Activated CD8-positive, alpha-beta T cell treated with anti-CD3 and anti-CD28 coated beads for 36 hours (primary cell): Measurements from ENCODE around the gene LBHD2. TPM values are rescaled to one million over a fixed set of nuclear protein-coding genes. Genes with fewer than 3 reads are reported as not detected.

Experiments
- ATAC-seq: fragments of 200-7000 bp; cut with Tn5 transposase; one replicate; pipeline ENCODE4 v1.10.0; 2021; ENCODE audit warnings: mild to moderate bottlenecking, moderate library complexity
- CTCF ChIA-PET: fragments of 350-600 bp; sonication (Branson Sonifier 250); formaldehyde crosslinking; loops from one replicate; lab custom pipeline; 2021; ENCODE audit warnings: antibody characterized with exemption; lab: Charles Lee
- POLR2A ChIA-PET: fragments of 350-600 bp; sonication (Branson Sonifier 250); formaldehyde crosslinking; loops from one replicate; lab custom pipeline; 2021; ENCODE audit warnings: antibody characterized with exemption; lab: Charles Lee
- DNase-seq: peaks from one replicate; pipeline ENCODE4 v3.0.0-alpha.2; 2020
- H3K27ac Mint-ChIP-seq: one replicate; pipeline ENCODE4 v1.8.0; 2021; ENCODE audit warnings: mild to moderate bottlenecking, mixed read lengths
- H3K27me3 Mint-ChIP-seq: one replicate; pipeline ENCODE4 v1.8.0; 2021; ENCODE audit warnings: mixed read lengths
- H3K36me3 Mint-ChIP-seq: one replicate; pipeline ENCODE4 v1.8.0; 2021; ENCODE audit warnings: low read depth, mixed read lengths
- H3K4me1 Mint-ChIP-seq: one replicate; pipeline ENCODE4 v1.8.0; 2021; ENCODE audit warnings: low read depth, mixed read lengths
- H3K4me3 Mint-ChIP-seq: one replicate; pipeline ENCODE4 v1.8.0; 2021; ENCODE audit warnings: mild to moderate bottlenecking, moderate library complexity, mixed read lengths
- H3K9me3 Mint-ChIP-seq: one replicate; pipeline ENCODE4 v1.8.0; 2021; ENCODE audit warnings: mixed read lengths
- CTCF ChIP-seq: fragments of 200-600 bp; IDR thresholded peaks from one replicate; pipeline ENCODE4 v1.8.0; 2022; ENCODE audit warnings: antibody characterized with exemption, mild to moderate bottlenecking
- intact Hi-C: fragments of 100-400 bp; cut with micrococcal nuclease; formaldehyde crosslinking; loops from one replicate; pipeline ENCODE4 v1.10.0; 2022
- total RNA-seq, 2 experiments: library from RNA; stranded (reverse); gene quantifications; one replicate each; pipeline ENCODE4 v1.2.3, GENCODE V29; 2021

LBHD2 gene
- total RNA-seq, 2 experiments from 2014 or later, result not detected

- H3K4me1 Mint-ChIP-seq, result peaks cover 2% of the 10 kb centered on the region
- no peaks in the 10 kb centered on the region for H3K36me3 Mint-ChIP-seq
- ATAC-seq (peak; percentile 85), DNase-seq (peak; percentile 17)
- peak within 1 kb of the TSS; percentile 58 for H3K4me3 Mint-ChIP-seq
- POLR2A ChIA-PET, result no interaction called here
- intact Hi-C loops, result no loop called here
- CTCF ChIA-PET, result no interaction called here
- H3K27ac Mint-ChIP-seq, result no peak within 1 kb of the TSS
- H3K27me3 Mint-ChIP-seq, result peaks cover 37% of the 10 kb centered on the region
- TF ChIP-seq CTCF, result no peak
- no peaks in the 10 kb centered on the region for H3K9me3 Mint-ChIP-seq
Measured at GRCh38 chr14:103057372-103058163, 26.4 kb upstream of the LBHD2 start, which contains the start of gene CDC42BPB. CDC42BPB (minus strand) TSS chr14:103057549; CDS start chr14:103057173, 376 bp downstream.

GRCh38 chr14:103058164-103059055 is 25.6 kb upstream of the LBHD2 start:
- intact Hi-C loops, result no loop called here
- Mint-ChIP-seq H3K9me3 (no peaks in the 10 kb centered on the region), H3K4me3 (peak overlapping the region; percentile 58), H3K27ac (no peak overlapping the region), H3K4me1 (peaks cover 2% of the 10 kb centered on the region), H3K27me3 (peaks cover 37% of the 10 kb centered on the region), H3K36me3 (no peaks in the 10 kb centered on the region)
- no peak for DNase-seq
- TF ChIP-seq CTCF, result no peak
- no peak for ATAC-seq
- CTCF ChIA-PET, result no interaction called here
- POLR2A ChIA-PET, result no interaction called here

- no peak for DNase-seq
- no peak overlapping the region for H3K4me3 Mint-ChIP-seq
- TF ChIP-seq CTCF, result no peak
- no peak for ATAC-seq
- H3K9me3 Mint-ChIP-seq, result no peaks in the 10 kb centered on the region
- H3K27ac Mint-ChIP-seq, result no peak overlapping the region
- CTCF ChIA-PET, result no interaction called here
- H3K4me1 Mint-ChIP-seq, result peaks cover 2% of the 10 kb centered on the region
- intact Hi-C loops, result no loop called here
- H3K27me3 Mint-ChIP-seq, result peaks cover 38% of the 10 kb centered on the region
- H3K36me3 Mint-ChIP-seq, result no peaks in the 10 kb centered on the region
- POLR2A ChIA-PET, result interaction anchor here (0.6 kb wide), 1 partner anchor 56 kb away, joined by 3 read pairs; no protein-coding TSS in a partner anchor
Measured at GRCh38 chr14:103059556-103059955, 24.5 kb upstream of the LBHD2 start.

- H3K4me3 Mint-ChIP-seq, result no peak overlapping the region
- intact Hi-C loops, result no loop called here
- no peaks in the 10 kb centered on the region for H3K9me3 Mint-ChIP-seq
- no peak for TF ChIP-seq CTCF
- ChIA-PET CTCF (interaction anchor here (1.6 kb wide), 1 partner anchor 13 kb away, joined by 6 read pairs; no protein-coding TSS in a partner anchor), POLR2A (no interaction called here)
- ATAC-seq (no peak), DNase-seq (no peak)
- H3K27me3 Mint-ChIP-seq, result peaks cover 26% of the 10 kb centered on the region
- H3K27ac Mint-ChIP-seq, result no peak overlapping the region
- no peaks in the 10 kb centered on the region for H3K4me1 Mint-ChIP-seq
- no peaks in the 10 kb centered on the region for H3K36me3 Mint-ChIP-seq
Measured at GRCh38 chr14:103061482-103061976, 22.5 kb upstream of the LBHD2 start.
